ENCODE results near the gene UBXN11.
"Not testable (repeated sequence)": the region's sequence is repeated elsewhere in the genome, so short reads cannot be mapped to it uniquely, and the experiment has no call there.

Gene UBXN11

GRCh38 chr1:26317612-26318337 lies 11.3 kb upstream of the UBXN11 start, which contains the start of gene CD52:
Gene CD52 (plus strand): TSS chr1:26317958. CDS start chr1:26318018, 60 bp downstream.
- H3K4me3 ChIP-seq (replicated peaks; ENCODE audit: low read depth, low read length): no peak within 1 kb of the TSS
- no peak for DNase-seq (ENCODE audit: extremely low read depth, low read depth)
- no peak for TF ChIP-seq CTCF (IDR thresholded peaks at IDR 0.05; ENCODE audit: low read depth, low read length, missing control alignments)

GRCh38 chr1:26317146-26317545 lies 10.7 kb upstream of the UBXN11 start:
- no peak for TF ChIP-seq CTCF (IDR thresholded peaks at IDR 0.05; ENCODE audit: low read depth, low read length, missing control alignments)
- no peak overlapping the region for H3K4me3 ChIP-seq (replicated peaks; ENCODE audit: low read depth, low read length)
- no peak for DNase-seq (ENCODE audit: extremely low read depth, low read depth)

- no peak for DNase-seq (ENCODE audit: extremely low read depth, low read depth)
- no peak overlapping the region for H3K4me3 ChIP-seq (replicated peaks; ENCODE audit: low read depth, low read length)
- no peak for TF ChIP-seq CTCF (IDR thresholded peaks at IDR 0.05; ENCODE audit: low read depth, low read length, missing control alignments)
Observed at GRCh38 chr1:26315874-26316850, 9.7 kb upstream of the UBXN11 start.

GRCh38 chr1:26314501-26314900 lies 8.1 kb upstream of the UBXN11 start:
- no peak for TF ChIP-seq CTCF (IDR thresholded peaks at IDR 0.05; ENCODE audit: low read depth, low read length, missing control alignments)
- no peak for DNase-seq (ENCODE audit: extremely low read depth, low read depth)
- no peak overlapping the region for H3K4me3 ChIP-seq (replicated peaks; ENCODE audit: low read depth, low read length)

GRCh38 chr1:26307966-26308899 lies 1.8 kb upstream of the UBXN11 start:
- not testable (repeated sequence) for DNase-seq (ENCODE audit: extremely low read depth, low read depth); H3K4me3 ChIP-seq (replicated peaks; ENCODE audit: low read depth, low read length)

GRCh38 chr1:26307363-26307781 lies 936 bp upstream of the UBXN11 start:
- H3K4me3 ChIP-seq (replicated peaks; ENCODE audit: low read depth, low read length): no peak overlapping the region
- DNase-seq (ENCODE audit: extremely low read depth, low read depth): no peak
- TF ChIP-seq CTCF (IDR thresholded peaks at IDR 0.05; ENCODE audit: low read depth, low read length, missing control alignments): no peak

Data from HFF-Myc (cell line).